ENCODE results near the gene MYO1D.

- no peak for TF ChIP-seq CTCF (IDR thresholded peaks at IDR 0.05)
- no peak for TF ChIP-seq POLR2A (IDR thresholded peaks at IDR 0.05)
These were observed 251.0 kb downstream of the MYO1D start for GRCh38 chr17:32625971-32626370.
